ENCODE results near the gene IST1.

The IST1 gene

GRCh38 chr16:71893888-71894228, 1.5 kb upstream of the IST1 start:
- no peak for ATAC-seq
- no peak for TF ChIP-seq BACH2 (CRISPR knock-in tag; IDR thresholded peaks at IDR 0.05; ENCODE audit: borderline replicate concordance)
- TF ChIP-seq CSDC2 (CRISPR knock-in tag; IDR thresholded peaks at IDR 0.05): no peak
- TF ChIP-seq GLIS3 (CRISPR knock-in tag; IDR thresholded peaks at IDR 0.05): no peak
- no peak for TF ChIP-seq OSR1 (CRISPR knock-in tag; IDR thresholded peaks at IDR 0.05)
- TF ChIP-seq ZNF565 (CRISPR knock-in tag; conservative IDR thresholded peaks at IDR 0.05; ENCODE audit: low read depth): no peak
- no peak for TF ChIP-seq TOX (CRISPR knock-in tag; IDR thresholded peaks at IDR 0.05; ENCODE audit: borderline replicate concordance)

- peak; percentile 70 for ATAC-seq
- TF ChIP-seq ESRRG (CRISPR knock-in tag; IDR thresholded peaks at IDR 0.05): no peak
- no peak for TF ChIP-seq TCF4 (CRISPR knock-in tag; IDR thresholded peaks at IDR 0.05; ENCODE audit: borderline replicate concordance)
- TF ChIP-seq TOX (CRISPR knock-in tag; IDR thresholded peaks at IDR 0.05; ENCODE audit: borderline replicate concordance): no peak
- TF ChIP-seq ZFP30 (CRISPR knock-in tag; IDR thresholded peaks at IDR 0.05): no peak
- TF ChIP-seq CSDC2 (CRISPR knock-in tag; IDR thresholded peaks at IDR 0.05): no peak
- TF ChIP-seq ZFP3 (CRISPR knock-in tag; IDR thresholded peaks at IDR 0.05): no peak
- TF ChIP-seq SNAI2 (CRISPR knock-in tag; IDR thresholded peaks at IDR 0.05): no peak
- no peak for TF ChIP-seq ZNF70 (CRISPR knock-in tag; IDR thresholded peaks at IDR 0.05)
- TF ChIP-seq ZNF8 (CRISPR knock-in tag; IDR thresholded peaks at IDR 0.05): no peak
- TF ChIP-seq GLIS3 (CRISPR knock-in tag; IDR thresholded peaks at IDR 0.05): no peak
- no peak for TF ChIP-seq ZNF565 (CRISPR knock-in tag; conservative IDR thresholded peaks at IDR 0.05; ENCODE audit: low read depth)
- TF ChIP-seq TSHZ2 (CRISPR knock-in tag; IDR thresholded peaks at IDR 0.05): no peak
- no peak for TF ChIP-seq RARB (CRISPR knock-in tag; IDR thresholded peaks at IDR 0.05)
- TF ChIP-seq CREB5 (CRISPR knock-in tag; IDR thresholded peaks at IDR 0.05; ENCODE audit: low read depth): no peak
- no peak for TF ChIP-seq ZC3H10 (CRISPR knock-in tag; IDR thresholded peaks at IDR 0.05)
These were observed 956 bp upstream of the IST1 start for GRCh38 chr16:71894229-71894920.

GRCh38 chr16:71895679-71896365, 491 bp downstream of the IST1 start:
- TF ChIP-seq RARB (CRISPR knock-in tag; IDR thresholded peaks at IDR 0.05) (no peak), BACH2 (CRISPR knock-in tag; IDR thresholded peaks at IDR 0.05; ENCODE audit: borderline replicate concordance) (no peak), ZNF8 (CRISPR knock-in tag; IDR thresholded peaks at IDR 0.05) (no peak), CSDC2 (CRISPR knock-in tag; IDR thresholded peaks at IDR 0.05) (no peak), ZFP30 (CRISPR knock-in tag; IDR thresholded peaks at IDR 0.05) (no peak), OSR1 (CRISPR knock-in tag; IDR thresholded peaks at IDR 0.05) (no peak), ISL1 (CRISPR knock-in tag; IDR thresholded peaks at IDR 0.05) (no peak), TOX (CRISPR knock-in tag; IDR thresholded peaks at IDR 0.05; ENCODE audit: borderline replicate concordance) (no peak)
- peak; percentile 33 for ATAC-seq

GRCh38 chr16:71896764-71897368, 1.5 kb downstream of the IST1 start:
- TF ChIP-seq PPARA (CRISPR knock-in tag; IDR thresholded peaks at IDR 0.05; ENCODE audit: borderline replicate concordance): no peak
- no peak for TF ChIP-seq ISL1 (CRISPR knock-in tag; IDR thresholded peaks at IDR 0.05)
- TF ChIP-seq ZNF70 (CRISPR knock-in tag; IDR thresholded peaks at IDR 0.05): no peak
- TF ChIP-seq CREB5 (CRISPR knock-in tag; IDR thresholded peaks at IDR 0.05; ENCODE audit: low read depth): no peak
- TF ChIP-seq BACH2 (CRISPR knock-in tag; IDR thresholded peaks at IDR 0.05; ENCODE audit: borderline replicate concordance): no peak
- TF ChIP-seq CSRNP3 (CRISPR knock-in tag; IDR thresholded peaks at IDR 0.05): no peak
- no peak for ATAC-seq
